GM12865 (cell line): ENCODE data around the gene ILKAP.

Experiments used
- DNase-seq: peaks from one replicate; pipeline ENCODE4 v3.0.0; 2010; ENCODE audit warnings: low read depth
- H3K4me3 ChIP-seq: 2 replicates; pipeline ENCODE4 v1.5.1; 2011; ENCODE audit warnings: mild to moderate bottlenecking, low read depth, low read length, control low read depth
- CTCF ChIP-seq: IDR thresholded peaks from 2 replicates; pipeline ENCODE4 v1.5.1; 2011; ENCODE audit warnings: low read length, control low read depth, low read depth, inconsistent platforms; ENCODE audit not compliant: insufficient read depth; ENCODE audit errors: missing control alignments

ILKAP gene

DNA sequence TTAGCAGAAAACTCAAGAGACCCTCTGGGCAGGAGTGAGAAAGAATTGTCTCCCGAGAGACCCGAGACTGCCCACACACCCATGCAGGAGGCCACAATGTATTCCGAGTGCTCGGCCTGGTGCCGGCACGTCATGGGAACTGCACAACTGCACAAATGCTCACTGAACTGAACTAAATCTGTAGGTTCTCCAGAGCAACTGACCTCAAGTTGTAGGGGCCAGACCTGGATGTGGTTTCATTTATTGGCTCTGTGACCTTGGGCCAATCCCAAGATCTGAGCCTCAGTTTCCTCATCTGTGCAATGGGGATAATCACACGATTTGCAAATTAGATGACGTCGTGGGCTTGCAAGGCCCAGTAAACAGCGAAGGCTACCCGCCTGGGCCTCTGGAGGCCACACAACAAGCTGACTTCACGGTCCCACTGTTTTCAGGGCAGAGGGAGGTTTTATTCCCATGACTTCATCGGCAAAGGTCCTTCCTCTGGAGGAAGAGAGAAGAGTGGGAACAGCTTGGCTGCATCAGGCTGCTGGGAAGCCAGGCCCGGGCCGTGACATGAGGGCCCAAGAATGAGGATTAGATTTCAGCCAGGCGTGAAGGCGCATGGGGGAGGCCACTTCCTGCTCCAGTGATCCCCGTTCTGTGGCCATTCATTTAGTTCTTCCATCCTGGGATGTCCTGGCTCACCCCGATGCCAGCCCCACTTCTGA, 48.3 kb downstream of the ILKAP start:
- no peak for TF ChIP-seq CTCF
- DNase-seq: no peak

DNA sequence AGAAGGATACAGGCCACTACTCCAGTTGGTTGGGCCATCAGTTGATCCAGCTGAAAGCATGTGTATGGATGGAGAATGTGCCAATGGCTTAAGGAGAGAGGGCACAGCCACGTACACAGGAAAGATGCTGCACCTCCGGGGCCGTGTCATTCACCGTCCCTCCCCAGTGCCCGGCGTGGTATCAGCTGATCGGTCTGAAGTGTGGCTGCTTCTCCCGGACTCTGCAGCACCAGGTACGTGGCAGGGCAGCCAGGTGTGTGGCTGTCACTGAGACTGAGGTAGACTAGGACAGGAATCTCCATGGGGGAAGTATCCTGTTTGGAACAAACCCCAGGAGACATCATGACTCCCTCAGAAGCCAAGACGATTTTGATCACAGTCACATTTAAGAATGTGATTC, 48.9 kb downstream of the ILKAP start:
- no peak for TF ChIP-seq CTCF
- no peak overlapping the region for H3K4me3 ChIP-seq
- no peak for DNase-seq

More for the DNA sequence above, 48.3 kb downstream of the ILKAP start:
- H3K4me3 ChIP-seq: no peak overlapping the region

DNA sequence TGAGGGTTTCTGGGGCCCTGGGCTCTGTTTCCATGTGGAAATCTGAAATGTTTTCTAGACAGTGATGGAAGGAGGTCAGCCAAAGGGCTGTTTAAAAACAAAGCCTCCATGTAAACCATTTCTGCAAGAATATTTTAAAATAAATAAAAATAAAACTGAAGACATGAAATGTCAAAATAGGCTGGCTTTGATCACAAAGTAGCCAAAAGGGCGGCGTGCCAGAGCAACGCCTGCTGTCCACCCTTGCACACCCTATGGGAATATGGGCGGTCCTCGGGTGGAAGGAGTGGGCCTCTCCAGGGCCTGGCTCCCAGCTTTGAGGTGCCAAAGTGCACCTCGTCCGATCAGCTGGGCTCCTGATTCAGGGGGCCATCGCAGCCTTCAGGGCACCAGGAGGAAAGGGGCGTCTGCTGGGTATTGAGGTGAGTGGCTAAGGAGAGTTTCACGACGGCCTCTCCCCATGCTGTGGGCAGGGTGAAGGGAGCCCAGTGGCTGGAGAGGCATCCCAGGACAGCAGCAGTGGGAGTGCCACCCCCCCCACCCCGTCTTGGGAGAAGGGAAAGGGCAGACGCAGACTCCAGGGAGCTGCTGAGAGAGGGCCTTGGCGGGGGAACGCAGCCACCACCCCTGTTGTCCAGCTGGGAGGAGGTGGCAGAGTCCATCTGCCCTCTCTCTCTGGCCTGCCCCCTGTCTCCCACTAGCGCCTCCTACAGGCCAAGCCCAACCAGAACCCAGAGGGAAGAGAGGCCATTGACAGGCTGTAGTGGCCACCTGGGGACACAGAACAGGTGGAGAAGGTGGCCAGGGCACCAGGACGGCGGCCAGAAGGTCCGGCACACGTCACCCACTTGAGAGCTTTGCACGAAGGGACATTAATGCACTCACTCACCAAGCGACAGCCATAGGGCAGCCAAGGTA, 50.5 kb downstream of the ILKAP start:
- H3K4me3 ChIP-seq: no peak overlapping the region
- no peak for DNase-seq
- no peak for TF ChIP-seq CTCF

DNA sequence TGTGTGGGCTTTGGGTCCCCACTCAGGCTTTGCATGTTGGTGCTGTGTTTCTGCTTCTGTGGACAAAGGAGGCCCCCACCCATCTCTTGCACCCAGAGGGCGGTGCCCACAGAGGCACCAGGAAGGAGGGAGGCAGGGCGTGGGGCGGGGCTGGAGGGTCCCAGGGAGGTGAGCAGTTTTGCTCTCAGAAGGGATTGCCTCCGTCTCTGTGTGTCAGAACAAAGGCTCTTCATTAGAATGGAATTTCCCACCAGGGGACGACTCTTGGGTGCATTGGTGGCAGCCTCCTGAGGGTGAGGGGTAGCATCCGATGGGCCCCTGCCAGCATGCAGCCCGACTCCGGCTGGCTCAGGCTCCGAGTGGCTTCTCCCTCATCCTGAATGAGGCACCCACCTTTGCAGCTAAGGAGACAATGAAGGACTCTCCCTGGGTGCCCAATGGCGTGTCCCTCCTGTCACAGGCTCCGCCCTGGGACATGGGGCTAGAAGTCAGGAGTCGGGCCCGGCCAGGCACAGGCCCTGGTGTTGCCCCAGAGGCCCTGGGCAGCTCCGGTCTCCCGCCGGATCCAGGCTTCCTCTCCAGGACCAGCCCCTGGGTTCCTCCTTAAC, 51.8 kb downstream of the ILKAP start:
- H3K4me3 ChIP-seq: no peak overlapping the region
- DNase-seq: no peak
- TF ChIP-seq CTCF: no peak

DNA sequence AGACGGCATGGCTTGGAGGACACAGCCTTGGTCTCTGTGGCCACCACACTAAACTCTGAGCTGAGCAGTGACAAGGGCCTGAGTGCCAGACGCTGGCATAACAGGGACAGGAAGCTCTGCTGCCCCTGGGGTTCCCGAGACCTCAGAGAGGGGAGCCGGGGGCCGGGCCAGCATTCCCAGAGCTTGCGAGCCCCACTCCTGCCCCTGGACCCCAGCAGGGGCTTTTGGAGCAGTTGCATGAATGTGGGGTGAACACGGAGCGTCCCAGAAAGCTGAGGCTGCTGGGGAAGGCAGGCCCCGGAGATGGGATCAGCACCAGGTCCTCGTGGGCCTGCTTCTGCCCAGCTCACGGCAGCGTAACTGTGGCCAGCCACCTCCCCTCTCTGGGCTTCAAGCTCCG, 52.3 kb downstream of the ILKAP start:
- H3K4me3 ChIP-seq: no peak overlapping the region
- DNase-seq: no peak
- no peak for TF ChIP-seq CTCF

DNA sequence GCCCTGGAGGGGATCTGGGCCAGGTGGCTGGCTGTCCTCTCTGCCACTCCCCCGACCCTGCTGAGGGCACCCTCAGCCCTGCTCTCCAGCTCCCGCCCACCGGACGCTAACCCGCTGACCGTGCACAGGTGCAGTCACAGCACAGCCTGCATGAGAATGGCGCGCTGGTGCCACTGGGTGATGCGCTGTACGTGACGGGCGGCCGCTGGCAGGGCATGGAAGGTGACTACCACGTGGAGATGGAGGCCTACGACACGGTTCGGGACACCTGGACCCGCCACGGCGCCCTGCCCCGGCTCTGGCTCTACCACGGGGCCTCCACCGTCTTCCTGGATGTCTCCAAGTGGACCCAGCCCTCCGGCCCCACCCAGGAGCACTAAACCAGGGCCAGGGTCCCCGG, 52.8 kb downstream of the ILKAP start:
- no peak overlapping the region for H3K4me3 ChIP-seq
- no peak for TF ChIP-seq CTCF
- no peak for DNase-seq
